Neural progenitor cell (in vitro differentiated cells): ENCODE results near the gene PTPRN2. TPM values are rescaled to one million over a fixed set of nuclear protein-coding genes. Genes with fewer than 3 reads are reported as not detected.

Source experiments
- DNase-seq: peaks from one replicate; pipeline ENCODE4 v3.0.0-alpha.2; 2016; ENCODE audit warnings: low spot score
- H2AFZ ChIP-seq: fragments of 200-600 bp; sonication (generic); replicated peaks from 2 replicates; pipeline ENCODE4 v1.6.1; 2016; ENCODE audit warnings: antibody characterized with exemption
- H3F3A ChIP-seq: fragments of 200-600 bp; sonication (generic); 2 replicates; pipeline ENCODE4 v1.6.1; 2016; ENCODE audit warnings: antibody characterized with exemption, low read depth
- H3K27ac ChIP-seq: fragments of 200-600 bp; sonication (generic); 2 replicates; pipeline ENCODE4 v1.5.1; 2016; ENCODE audit warnings: mild to moderate bottlenecking
- H3K27me3 ChIP-seq: fragments of 200-600 bp; sonication (generic); 2 replicates; pipeline ENCODE4 v1.6.1; 2016; ENCODE audit warnings: mild to moderate bottlenecking, moderate library complexity
- H3K36me3 ChIP-seq: fragments of 200-600 bp; sonication (generic); 2 replicates; pipeline ENCODE4 v1.5.1; 2016
- H3K4me1 ChIP-seq: fragments of 200-600 bp; sonication (generic); 2 replicates; pipeline ENCODE4 v1.6.1; 2016; ENCODE audit warnings: mixed run types
- H3K4me2 ChIP-seq: fragments of 200-600 bp; sonication (generic); 2 replicates; pipeline ENCODE4 v1.6.1; 2016
- H3K4me3 ChIP-seq: fragments of 200-600 bp; sonication (generic); 2 replicates; pipeline ENCODE4 v1.5.1; 2016
- H3K79me2 ChIP-seq: fragments of 200-600 bp; sonication (generic); 2 replicates; pipeline ENCODE4 v1.6.1; 2016; ENCODE audit warnings: low read depth
- H3K9ac ChIP-seq: fragments of 200-600 bp; sonication (generic); 2 replicates; pipeline ENCODE4 v1.6.1; 2016
- H3K9me3 ChIP-seq: fragments of 200-600 bp; sonication (generic); 2 replicates; pipeline ENCODE4 v1.5.1; 2016; ENCODE audit warnings: low read depth
- H4K20me1 ChIP-seq: fragments of 200-600 bp; sonication (generic); 2 replicates; pipeline ENCODE4 v1.6.1; 2016; ENCODE audit warnings: low read depth
- H3K27ac Mint-ChIP-seq: 3 replicates; pipeline ENCODE4 v1.8.0; 2021; ENCODE audit warnings: mixed read lengths
- H3K27me3 Mint-ChIP-seq: 2 replicates; pipeline ENCODE4 v1.8.0; 2022; ENCODE audit warnings: low read depth, mild to moderate bottlenecking, inconsistent platforms, moderate library complexity, mixed read lengths; ENCODE audit not compliant: insufficient read depth
- H3K36me3 Mint-ChIP-seq: 3 replicates; pipeline ENCODE4 v1.8.0; 2021; ENCODE audit warnings: mixed read lengths
- H3K4me1 Mint-ChIP-seq: 3 replicates; pipeline ENCODE4 v1.8.0; 2021; ENCODE audit warnings: mixed read lengths
- H3K4me3 Mint-ChIP-seq: 3 replicates; pipeline ENCODE4 v1.8.0; 2021; ENCODE audit warnings: mild to moderate bottlenecking, moderate library complexity, mixed read lengths
- H3K9me3 Mint-ChIP-seq: 3 replicates; pipeline ENCODE4 v1.8.0; 2020; ENCODE audit warnings: mixed read lengths
- EZH2 ChIP-seq: fragments of 200-600 bp; sonication (generic); IDR thresholded peaks from 2 replicates; pipeline ENCODE4 v1.6.1; 2017; ENCODE audit warnings: antibody characterized with exemption, mild to moderate bottlenecking, moderate library complexity
- EZH2phosphoT487 ChIP-seq: fragments of 200-600 bp; sonication (generic); IDR thresholded peaks from 2 replicates; pipeline ENCODE4 v1.6.1; 2017; ENCODE audit warnings: antibody characterized with exemption
- total RNA-seq: library from RNA; depleted of rRNA; stranded (reverse); fragments of >200 nt; gene quantifications from 2 replicates; pipeline ENCODE4 v1.2.3, GENCODE V29; 2015; ENCODE audit warnings: low replicate concordance
- TF ChIP-seq, protein P1 (sequence below): fragments of 200-600 bp; sonication (generic); IDR thresholded peaks from 2 replicates; pipeline ENCODE4 v1.5.1; 2017; ENCODE audit warnings: antibody characterized with exemption, mild to moderate bottlenecking

Gene PTPRN2
- total RNA-seq, 1 donor from 2014 or later = 3.0 TPM

DNA sequence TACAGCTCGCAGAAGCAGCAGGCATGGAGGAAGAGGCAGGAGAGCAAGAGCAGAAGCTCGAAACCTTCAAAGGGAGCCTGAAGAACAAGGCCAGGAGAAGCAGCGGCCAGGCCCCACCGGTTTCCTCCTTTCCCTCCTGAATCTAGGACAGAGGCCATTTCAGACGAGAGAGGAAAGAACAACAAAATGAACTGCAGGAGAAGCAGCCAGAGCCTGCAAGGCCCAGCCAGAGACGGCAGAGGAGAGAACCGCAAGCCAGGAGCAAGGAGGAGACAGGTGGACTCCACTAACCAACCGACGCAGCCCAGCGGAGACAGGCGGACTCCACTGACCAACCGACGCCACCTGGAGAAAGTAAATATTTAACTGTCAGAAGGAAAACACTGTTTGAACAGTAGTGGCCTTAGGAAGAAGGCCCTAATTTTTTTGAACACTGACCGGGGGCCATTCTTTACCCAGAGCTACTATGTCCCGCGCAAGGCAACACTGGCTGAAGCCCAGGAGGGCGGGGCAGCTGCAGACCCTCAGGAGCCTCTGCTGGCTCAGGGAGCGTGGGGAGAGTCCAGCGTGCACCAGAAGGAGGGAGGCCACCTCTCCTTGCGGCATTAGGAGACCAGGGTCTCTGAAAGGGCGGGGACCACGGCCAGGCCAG is 559.2 kb downstream of the PTPRN2 start:
- H3K4me2 ChIP-seq = no peak overlapping the region
- no peak overlapping the region for H3K4me3 Mint-ChIP-seq
- H3K4me1 Mint-ChIP-seq = peaks cover 60% of the 10 kb centered on the region

GRCh38 chr7:158027646-158028045 is 560.0 kb downstream of the PTPRN2 start:
- Histone ChIP-seq H3K9ac (no peak overlapping the region), H3K4me3 (no peak overlapping the region), H3K36me3 (no peaks in the 10 kb centered on the region), H3K4me1 (peaks cover 48% of the 10 kb centered on the region), H3F3A (peaks cover 30% of the 10 kb centered on the region), H3K79me2 (no peaks in the 10 kb centered on the region), H3K4me2 (no peak overlapping the region), H3K9me3 (no peaks in the 10 kb centered on the region), H3K27ac (no peak overlapping the region), H4K20me1 (no peaks in the 10 kb centered on the region), H2AFZ (no peak overlapping the region), H3K27me3 (no peaks in the 10 kb centered on the region)
- Mint-ChIP-seq H3K9me3 (no peaks in the 10 kb centered on the region), H3K27ac (peak overlapping the region; percentile 59), H3K36me3 (no peaks in the 10 kb centered on the region), H3K27me3 (peaks cover 9% of the 10 kb centered on the region), H3K4me1 (peaks cover 53% of the 10 kb centered on the region), H3K4me3 (no peak overlapping the region)
- DNase-seq = no peak
- TF ChIP-seq, protein P1, sequence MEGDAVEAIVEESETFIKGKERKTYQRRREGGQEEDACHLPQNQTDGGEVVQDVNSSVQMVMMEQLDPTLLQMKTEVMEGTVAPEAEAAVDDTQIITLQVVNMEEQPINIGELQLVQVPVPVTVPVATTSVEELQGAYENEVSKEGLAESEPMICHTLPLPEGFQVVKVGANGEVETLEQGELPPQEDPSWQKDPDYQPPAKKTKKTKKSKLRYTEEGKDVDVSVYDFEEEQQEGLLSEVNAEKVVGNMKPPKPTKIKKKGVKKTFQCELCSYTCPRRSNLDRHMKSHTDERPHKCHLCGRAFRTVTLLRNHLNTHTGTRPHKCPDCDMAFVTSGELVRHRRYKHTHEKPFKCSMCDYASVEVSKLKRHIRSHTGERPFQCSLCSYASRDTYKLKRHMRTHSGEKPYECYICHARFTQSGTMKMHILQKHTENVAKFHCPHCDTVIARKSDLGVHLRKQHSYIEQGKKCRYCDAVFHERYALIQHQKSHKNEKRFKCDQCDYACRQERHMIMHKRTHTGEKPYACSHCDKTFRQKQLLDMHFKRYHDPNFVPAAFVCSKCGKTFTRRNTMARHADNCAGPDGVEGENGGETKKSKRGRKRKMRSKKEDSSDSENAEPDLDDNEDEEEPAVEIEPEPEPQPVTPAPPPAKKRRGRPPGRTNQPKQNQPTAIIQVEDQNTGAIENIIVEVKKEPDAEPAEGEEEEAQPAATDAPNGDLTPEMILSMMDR = no peak
- no peak for TF ChIP-seq EZH2
- no peak for TF ChIP-seq EZH2phosphoT487

More for the DNA sequence above, 559.2 kb downstream of the PTPRN2 start:
- H3K27ac ChIP-seq = no peak overlapping the region
- no peaks in the 10 kb centered on the region for H4K20me1 ChIP-seq
- no peaks in the 10 kb centered on the region for H3K27me3 ChIP-seq
- TF ChIP-seq, protein P1 = no peak
- TF ChIP-seq EZH2 (no peak), EZH2phosphoT487 (no peak)
- no peak for DNase-seq
- no peaks in the 10 kb centered on the region for H3K9me3 ChIP-seq
- Mint-ChIP-seq H3K9me3 (peaks cover 5% of the 10 kb centered on the region), H3K36me3 (peaks cover 3% of the 10 kb centered on the region), H3K27me3 (peaks cover 13% of the 10 kb centered on the region), H3K27ac (peak overlapping the region; percentile 59)
- H3K79me2 ChIP-seq = no peaks in the 10 kb centered on the region
- peaks cover 37% of the 10 kb centered on the region for H3F3A ChIP-seq
- no peak overlapping the region for H2AFZ ChIP-seq
- H3K4me3 ChIP-seq = no peak overlapping the region
- no peak overlapping the region for H3K9ac ChIP-seq
- peaks cover 55% of the 10 kb centered on the region for H3K4me1 ChIP-seq
- no peaks in the 10 kb centered on the region for H3K36me3 ChIP-seq

DNA sequence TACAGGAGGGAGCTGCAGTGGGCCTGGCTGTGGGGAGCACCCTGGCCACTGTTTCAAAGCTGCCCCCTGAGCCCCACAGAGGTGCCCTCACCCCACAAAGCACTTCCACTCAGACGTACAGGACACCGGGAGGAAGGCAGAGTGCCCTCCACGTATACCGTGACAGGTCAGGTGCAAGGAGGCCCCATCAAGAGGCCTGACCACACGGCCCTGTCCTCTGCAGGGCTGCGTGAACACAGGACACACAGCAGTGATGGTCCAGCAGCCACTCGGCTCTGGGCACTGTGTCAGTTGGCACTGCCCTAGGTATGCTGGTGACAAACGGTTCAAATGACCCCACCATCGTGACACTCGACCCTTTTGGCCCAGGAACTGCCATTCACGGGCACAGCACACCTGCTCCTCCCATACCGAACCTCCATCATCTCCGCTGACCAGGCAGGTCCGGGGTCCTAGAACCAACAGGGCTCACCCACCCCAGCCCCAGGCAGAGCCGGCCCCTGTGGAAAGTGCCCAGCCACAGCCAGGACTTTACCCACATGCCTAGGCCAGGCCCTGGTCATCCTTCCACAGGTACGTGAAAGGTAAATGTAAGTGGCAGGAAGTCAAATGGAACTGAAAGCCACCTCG is 560.9 kb downstream of the PTPRN2 start:
- TF ChIP-seq EZH2phosphoT487 (no peak), EZH2 (no peak)
- TF ChIP-seq, protein P1 = no peak
- Mint-ChIP-seq H3K27me3 (peaks cover 6% of the 10 kb centered on the region), H3K27ac (peak overlapping the region; percentile 69), H3K36me3 (no peaks in the 10 kb centered on the region), H3K9me3 (no peaks in the 10 kb centered on the region), H3K4me1 (peaks cover 45% of the 10 kb centered on the region), H3K4me3 (no peak overlapping the region)
- Histone ChIP-seq H4K20me1 (no peaks in the 10 kb centered on the region), H3F3A (peaks cover 21% of the 10 kb centered on the region), H3K27me3 (no peaks in the 10 kb centered on the region), H3K9ac (no peak overlapping the region), H3K27ac (no peak overlapping the region), H3K4me2 (no peak overlapping the region), H3K4me1 (peaks cover 39% of the 10 kb centered on the region), H3K9me3 (no peaks in the 10 kb centered on the region), H2AFZ (no peak overlapping the region), H3K4me3 (no peak overlapping the region), H3K79me2 (no peaks in the 10 kb centered on the region), H3K36me3 (no peaks in the 10 kb centered on the region)
- no peak for DNase-seq
